ENCODE measurements around the gene PCDHA3.
"Not testable (repeated sequence)": the region's sequence is repeated elsewhere in the genome, so short reads cannot be mapped to it uniquely, and the experiment has no call there.

Gene PCDHA3

DNA sequence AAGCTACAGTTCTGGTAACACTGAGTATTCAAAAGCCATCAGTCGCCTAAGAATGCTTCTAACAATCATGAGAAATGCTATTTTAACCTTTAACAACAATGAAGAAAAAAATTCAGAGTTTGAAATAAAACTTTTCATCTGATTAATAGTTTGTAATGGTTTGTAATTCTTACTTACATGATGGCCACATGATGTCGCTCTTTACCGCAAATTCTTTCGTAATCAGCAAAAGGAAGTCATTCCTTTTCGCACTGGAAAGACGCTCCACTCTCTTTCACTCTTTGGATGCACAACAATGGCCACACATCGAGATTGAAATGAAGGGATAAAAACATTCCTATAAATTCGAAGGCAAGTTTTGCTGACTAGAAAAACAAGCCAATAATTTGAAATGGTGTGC lies 33.1 kb downstream of the PCDHA3 start, which contains the start of gene PCDHA7:
Gene PCDHA7, plus strand, starts transcription at position 277 of the 400 bp plus-strand sequence. Its CDS starts 115 bp downstream, at position 392.
- TF ChIP-seq EZH2 (IDR thresholded peaks at IDR 0.05; ENCODE audit: borderline replicate concordance, low read length) (no peak), CTCF (IDR thresholded peaks at IDR 0.05; ENCODE audit: low read length) (no peak)
- no peak within 1 kb of the TSS for H3K4me3 ChIP-seq (ENCODE audit: low read depth, low read length, poor library complexity, severe bottlenecking)
- no peaks in the 10 kb centered on the region for H3K36me3 ChIP-seq (ENCODE audit: insufficient read depth, low read length)
- no peak within 1 kb of the TSS for H3K9ac ChIP-seq (ENCODE audit: low read length)
- no peaks in the 10 kb centered on the region for H3K9me2 ChIP-seq (ENCODE audit: low read depth, low read length)
- H3K4me1 ChIP-seq (ENCODE audit: insufficient read depth, low read length, severe bottlenecking), result no peaks in the 10 kb centered on the region
- no peaks in the 10 kb centered on the region for H3K27me3 ChIP-seq (ENCODE audit: insufficient read depth, low read length)
- H3K79me2 ChIP-seq (ENCODE audit: insufficient read depth, low read length), result no peaks in the 10 kb centered on the region
- H3K4me2 ChIP-seq (ENCODE audit: low read length), result no peak within 1 kb of the TSS
- H2AFZ ChIP-seq (ENCODE audit: low read length), result no peak within 1 kb of the TSS
- H3K27ac ChIP-seq (ENCODE audit: low read depth, low read length, poor library complexity, severe bottlenecking), result no peak within 1 kb of the TSS
- no peaks in the 10 kb centered on the region for H3K9me3 ChIP-seq (ENCODE audit: low read length)
- H4K20me1 ChIP-seq (ENCODE audit: insufficient read depth, low read length), result no peaks in the 10 kb centered on the region
- no peaks in the 10 kb centered on the region for H3F3A ChIP-seq (ENCODE audit: insufficient read depth, low read length)

DNA sequence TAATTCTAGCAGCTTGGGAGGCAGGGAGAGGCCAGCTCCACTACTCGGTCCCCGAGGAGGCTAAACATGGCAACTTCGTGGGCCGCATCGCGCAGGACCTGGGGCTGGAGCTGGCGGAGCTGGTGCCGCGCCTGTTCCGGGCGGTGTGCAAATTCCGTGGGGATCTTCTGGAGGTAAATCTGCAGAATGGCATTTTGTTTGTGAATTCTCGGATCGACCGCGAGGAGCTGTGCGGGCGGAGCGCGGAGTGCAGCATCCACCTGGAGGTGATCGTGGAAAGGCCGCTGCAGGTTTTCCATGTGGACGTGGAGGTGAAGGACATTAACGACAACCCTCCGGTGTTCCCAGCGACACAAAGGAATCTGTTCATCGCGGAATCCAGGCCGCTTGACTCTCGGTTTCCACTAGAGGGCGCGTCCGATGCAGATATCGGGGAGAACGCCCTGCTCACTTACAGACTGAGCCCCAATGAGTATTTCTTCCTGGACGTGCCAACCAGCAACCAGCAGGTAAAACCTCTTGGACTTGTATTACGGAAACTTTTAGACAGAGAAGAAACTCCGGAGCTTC lies 33.7 kb downstream of the PCDHA3 start:
- H3K79me2 ChIP-seq (ENCODE audit: insufficient read depth, low read length); H3K27ac ChIP-seq (ENCODE audit: low read depth, low read length, poor library complexity, severe bottlenecking); H3K4me1 ChIP-seq (ENCODE audit: insufficient read depth, low read length, severe bottlenecking); H3F3A ChIP-seq (ENCODE audit: insufficient read depth, low read length); H3K9me2 ChIP-seq (ENCODE audit: low read depth, low read length); H2AFZ ChIP-seq (ENCODE audit: low read length); H4K20me1 ChIP-seq (ENCODE audit: insufficient read depth, low read length); H3K36me3 ChIP-seq (ENCODE audit: insufficient read depth, low read length); H3K9me3 ChIP-seq (ENCODE audit: low read length); H3K4me2 ChIP-seq (ENCODE audit: low read length); H3K27me3 ChIP-seq (ENCODE audit: insufficient read depth, low read length); H3K4me3 ChIP-seq (ENCODE audit: low read depth, low read length, poor library complexity, severe bottlenecking); H3K9ac ChIP-seq (ENCODE audit: low read length): not testable (repeated sequence)

GRCh38 chr5:140835622-140836510 lies 35.0 kb downstream of the PCDHA3 start:
- Histone ChIP-seq H3K9me3 (ENCODE audit: low read length) (no peaks in the 10 kb centered on the region), H3K4me1 (ENCODE audit: insufficient read depth, low read length, severe bottlenecking) (no peaks in the 10 kb centered on the region), H3K4me2 (ENCODE audit: low read length) (no peak overlapping the region), H3K4me3 (ENCODE audit: low read depth, low read length, poor library complexity, severe bottlenecking) (no peak overlapping the region), H2AFZ (ENCODE audit: low read length) (no peak overlapping the region), H3K27ac (ENCODE audit: low read depth, low read length, poor library complexity, severe bottlenecking) (no peak overlapping the region), H3F3A (ENCODE audit: insufficient read depth, low read length) (no peaks in the 10 kb centered on the region), H3K79me2 (ENCODE audit: insufficient read depth, low read length) (no peaks in the 10 kb centered on the region), H3K27me3 (ENCODE audit: insufficient read depth, low read length) (no peaks in the 10 kb centered on the region), H3K9me2 (ENCODE audit: low read depth, low read length) (no peaks in the 10 kb centered on the region), H4K20me1 (ENCODE audit: insufficient read depth, low read length) (no peaks in the 10 kb centered on the region), H3K36me3 (ENCODE audit: insufficient read depth, low read length) (no peaks in the 10 kb centered on the region), H3K9ac (ENCODE audit: low read length) (no peak overlapping the region)
- TF ChIP-seq EZH2 (IDR thresholded peaks at IDR 0.05; ENCODE audit: borderline replicate concordance, low read length), result no peak
- no peak for TF ChIP-seq CTCF (IDR thresholded peaks at IDR 0.05; ENCODE audit: low read length)
